Activated B cell treated with CpG ODN at 0.5 μM for 24 hours (primary cell): ENCODE data around the gene PCDH9. TPM values are rescaled to one million over a fixed set of nuclear protein-coding genes. Genes with fewer than 3 reads are reported as not detected.

Source experiments
- ATAC-seq: fragments of 200-7000 bp; cut with Tn5 transposase; one replicate; pipeline ENCODE4 v1.10.0; 2021; ENCODE audit warnings: low read depth, mild to moderate bottlenecking, moderate library complexity
- CTCF ChIA-PET: fragments of 350-600 bp; sonication (Branson Sonifier 250); formaldehyde crosslinking; loops from one replicate; lab custom pipeline; 2021; ENCODE audit warnings: antibody characterized with exemption; lab: Charles Lee
- POLR2A ChIA-PET: fragments of 350-600 bp; sonication (Branson Sonifier 250); formaldehyde crosslinking; loops from one replicate; lab custom pipeline; 2021; ENCODE audit warnings: antibody characterized with exemption; lab: Charles Lee
- DNase-seq: peaks from one replicate; pipeline ENCODE4 v3.0.0; 2022
- H3K27ac Mint-ChIP-seq: one replicate; pipeline ENCODE4 v1.8.0; 2020; ENCODE audit warnings: mixed read lengths
- H3K27me3 Mint-ChIP-seq: one replicate; pipeline ENCODE4 v1.8.0; 2021; ENCODE audit warnings: mixed read lengths
- H3K36me3 Mint-ChIP-seq: one replicate; pipeline ENCODE4 v1.8.0; 2021; ENCODE audit warnings: low read depth, mixed read lengths
- H3K4me1 Mint-ChIP-seq: one replicate; pipeline ENCODE4 v1.8.0; 2021; ENCODE audit warnings: mixed read lengths
- H3K4me3 Mint-ChIP-seq: one replicate; pipeline ENCODE4 v1.8.0; 2020; ENCODE audit warnings: mild to moderate bottlenecking, mixed read lengths
- H3K9me3 Mint-ChIP-seq: one replicate; pipeline ENCODE4 v1.8.0; 2020; ENCODE audit warnings: mixed read lengths
- intact Hi-C: fragments of 100-400 bp; cut with micrococcal nuclease; formaldehyde crosslinking; loops from one replicate; pipeline ENCODE4 v1.15.1; 2024
- total RNA-seq: library from RNA; stranded (reverse); gene quantifications from 2 replicates; pipeline ENCODE4 v1.2.3, GENCODE V29; 2022
- TF ChIP-seq, protein P1 (sequence below): fragments of 200-600 bp; IDR thresholded peaks from one replicate; pipeline ENCODE4 v1.8.0; 2022; ENCODE audit warnings: antibody characterized with exemption, mild to moderate bottlenecking

The PCDH9 gene
- total RNA-seq, 1 donor from 2014 or later, result 6.4 TPM

DNA sequence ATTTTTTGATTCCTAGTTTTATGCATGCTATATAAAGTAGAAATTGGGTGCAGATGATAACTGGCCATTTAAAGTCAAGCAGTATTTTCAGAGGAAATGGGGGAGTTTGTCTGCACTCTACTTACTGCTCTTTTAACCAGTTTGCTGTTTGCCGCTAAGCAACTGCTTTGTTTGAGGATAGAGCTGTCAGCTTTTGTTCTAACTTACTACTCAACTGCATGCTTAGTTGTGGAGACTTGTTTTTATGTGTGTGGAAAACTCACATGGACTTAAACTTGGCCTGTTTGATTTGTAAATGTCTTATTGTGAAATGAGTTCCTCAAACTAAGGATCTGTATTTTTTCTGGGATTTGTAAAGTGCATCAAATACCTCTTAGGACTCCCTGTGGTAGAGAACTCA lies 591.1 kb downstream of the PCDH9 start:
- no peak for DNase-seq
- ChIA-PET CTCF (no interaction called here), POLR2A (interaction anchor here (0.6 kb wide), 1 partner anchor 17 kb away, joined by 7 read pairs; no protein-coding TSS in a partner anchor)
- H3K27me3 Mint-ChIP-seq, result no peaks in the 10 kb centered on the region
- ATAC-seq, result no peak
- TF ChIP-seq, protein P1, sequence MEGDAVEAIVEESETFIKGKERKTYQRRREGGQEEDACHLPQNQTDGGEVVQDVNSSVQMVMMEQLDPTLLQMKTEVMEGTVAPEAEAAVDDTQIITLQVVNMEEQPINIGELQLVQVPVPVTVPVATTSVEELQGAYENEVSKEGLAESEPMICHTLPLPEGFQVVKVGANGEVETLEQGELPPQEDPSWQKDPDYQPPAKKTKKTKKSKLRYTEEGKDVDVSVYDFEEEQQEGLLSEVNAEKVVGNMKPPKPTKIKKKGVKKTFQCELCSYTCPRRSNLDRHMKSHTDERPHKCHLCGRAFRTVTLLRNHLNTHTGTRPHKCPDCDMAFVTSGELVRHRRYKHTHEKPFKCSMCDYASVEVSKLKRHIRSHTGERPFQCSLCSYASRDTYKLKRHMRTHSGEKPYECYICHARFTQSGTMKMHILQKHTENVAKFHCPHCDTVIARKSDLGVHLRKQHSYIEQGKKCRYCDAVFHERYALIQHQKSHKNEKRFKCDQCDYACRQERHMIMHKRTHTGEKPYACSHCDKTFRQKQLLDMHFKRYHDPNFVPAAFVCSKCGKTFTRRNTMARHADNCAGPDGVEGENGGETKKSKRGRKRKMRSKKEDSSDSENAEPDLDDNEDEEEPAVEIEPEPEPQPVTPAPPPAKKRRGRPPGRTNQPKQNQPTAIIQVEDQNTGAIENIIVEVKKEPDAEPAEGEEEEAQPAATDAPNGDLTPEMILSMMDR, result no peak
- H3K9me3 Mint-ChIP-seq, result no peaks in the 10 kb centered on the region
- no peak overlapping the region for H3K4me3 Mint-ChIP-seq
- H3K27ac Mint-ChIP-seq, result peak overlapping the region; percentile 70
- intact Hi-C loops, result no loop called here
- H3K36me3 Mint-ChIP-seq, result no peaks in the 10 kb centered on the region
- H3K4me1 Mint-ChIP-seq, result peaks cover 39% of the 10 kb centered on the region

DNA sequence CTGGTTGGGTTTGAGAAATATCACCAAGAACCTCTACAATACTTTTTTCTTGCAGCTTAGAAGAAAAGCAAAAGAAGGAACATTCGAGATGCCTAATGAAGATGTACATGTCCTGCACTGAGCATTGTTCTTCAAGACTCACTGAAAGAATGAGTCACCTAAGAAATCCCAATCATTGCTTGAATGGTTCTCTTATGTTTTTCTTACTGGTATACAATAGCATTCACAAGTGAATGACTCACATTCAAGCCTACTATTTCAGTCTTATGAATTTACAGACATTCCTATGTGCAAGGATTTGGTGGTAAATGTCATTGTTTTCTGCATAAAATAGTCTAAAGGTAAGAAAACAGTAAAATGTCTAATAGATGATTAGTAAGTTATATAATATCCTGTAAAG lies 594.6 kb downstream of the PCDH9 start:
- H3K4me1 Mint-ChIP-seq, result peaks cover 22% of the 10 kb centered on the region
- no peak overlapping the region for H3K27ac Mint-ChIP-seq
- TF ChIP-seq, protein P1, result no peak
- intact Hi-C loops, result no loop called here
- POLR2A ChIA-PET, result no interaction called here
- no peak overlapping the region for H3K4me3 Mint-ChIP-seq
- CTCF ChIA-PET, result no interaction called here
- no peaks in the 10 kb centered on the region for H3K9me3 Mint-ChIP-seq
- no peaks in the 10 kb centered on the region for H3K36me3 Mint-ChIP-seq
- no peak for DNase-seq
- no peak for ATAC-seq
- H3K27me3 Mint-ChIP-seq, result no peaks in the 10 kb centered on the region

DNA sequence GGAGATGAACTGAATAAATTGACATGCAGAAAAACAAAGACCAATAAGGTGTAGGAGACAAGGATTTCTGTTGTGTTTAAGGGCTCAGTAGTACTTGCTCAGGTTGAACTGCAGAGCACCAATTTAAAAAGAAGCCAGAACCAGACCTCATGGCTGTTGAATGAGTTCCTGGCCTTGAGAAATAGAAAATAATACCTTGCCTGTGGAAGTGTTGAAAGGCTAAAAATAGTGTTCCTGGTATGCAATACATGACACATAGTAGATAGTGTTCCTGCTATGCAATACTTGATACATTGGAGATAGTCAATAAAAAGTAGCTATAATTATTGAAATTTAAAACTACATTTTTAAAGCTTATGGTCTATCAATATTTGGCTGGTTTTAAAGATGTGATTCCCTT lies 595.8 kb downstream of the PCDH9 start:
- H3K27ac Mint-ChIP-seq, result no peak overlapping the region
- intact Hi-C loops, result no loop called here
- peaks cover 3% of the 10 kb centered on the region for H3K9me3 Mint-ChIP-seq

DNA sequence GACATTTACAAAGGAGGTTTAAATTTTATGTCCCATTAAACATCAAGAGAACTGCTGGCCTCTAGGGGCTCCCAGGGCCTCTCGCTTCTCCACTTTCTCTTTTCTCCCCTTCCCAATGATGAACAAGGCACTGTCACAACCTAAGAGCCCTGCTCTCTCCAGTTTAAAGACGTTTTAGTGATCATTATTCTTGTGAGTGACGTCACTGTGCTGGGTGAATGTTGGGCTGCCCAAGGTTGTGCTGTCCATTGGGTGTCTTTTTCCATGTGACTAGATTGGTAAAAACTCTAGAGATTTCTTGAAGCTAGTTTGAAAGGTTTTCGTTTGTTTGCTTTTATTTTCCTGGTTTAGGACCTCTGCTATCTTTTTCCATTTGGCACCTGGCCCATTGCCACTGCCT lies 602.6 kb downstream of the PCDH9 start:
- Mint-ChIP-seq H3K4me3 (no peak overlapping the region), H3K36me3 (peaks cover 2% of the 10 kb centered on the region)

More for the DNA sequence above, 595.8 kb downstream of the PCDH9 start:
- Mint-ChIP-seq H3K36me3 (peaks cover 2% of the 10 kb centered on the region), H3K4me3 (no peak overlapping the region), H3K4me1 (peaks cover 13% of the 10 kb centered on the region), H3K27me3 (no peaks in the 10 kb centered on the region)
- ChIA-PET CTCF (interaction anchor here (1.0 kb wide), 1 partner anchor 16 kb away, joined by 3 read pairs; no protein-coding TSS in a partner anchor), POLR2A (no interaction called here)
- TF ChIP-seq, protein P1, result no peak
- no peak for DNase-seq
- ATAC-seq, result no peak

DNA sequence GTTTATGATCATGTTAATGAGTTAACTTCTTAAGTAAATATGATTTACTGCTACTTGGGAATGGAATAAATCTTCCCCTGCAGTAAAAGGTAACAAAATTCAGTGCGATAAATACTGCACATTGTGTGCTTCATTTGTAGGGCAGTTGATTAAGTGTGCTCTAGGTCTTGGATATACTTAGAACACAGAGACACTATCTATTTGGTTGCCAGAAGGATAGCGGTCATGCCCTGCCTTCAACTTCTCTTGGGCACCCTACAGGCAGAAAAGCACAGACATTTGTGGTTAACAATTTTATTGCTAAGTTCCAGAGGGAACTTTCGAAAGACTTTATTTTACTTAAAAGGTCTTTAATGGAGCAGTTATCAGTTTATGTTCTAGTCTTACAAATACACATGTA lies 605.8 kb downstream of the PCDH9 start:
- Mint-ChIP-seq H3K27me3 (no peaks in the 10 kb centered on the region), H3K4me3 (no peak overlapping the region), H3K9me3 (peaks cover 4% of the 10 kb centered on the region), H3K36me3 (no peaks in the 10 kb centered on the region), H3K27ac (no peak overlapping the region), H3K4me1 (no peaks in the 10 kb centered on the region)
- TF ChIP-seq, protein P1, result no peak
- no peak for ATAC-seq
- no peak for DNase-seq
- CTCF ChIA-PET, result no interaction called here
- intact Hi-C loops, result no loop called here
- POLR2A ChIA-PET, result no interaction called here

More for the DNA sequence above, 602.6 kb downstream of the PCDH9 start:
- no peak overlapping the region for H3K27ac Mint-ChIP-seq
- POLR2A ChIA-PET, result no interaction called here
- peaks cover 7% of the 10 kb centered on the region for H3K9me3 Mint-ChIP-seq
- DNase-seq (no peak), ATAC-seq (no peak)
- CTCF ChIA-PET, result no interaction called here
- H3K27me3 Mint-ChIP-seq, result no peaks in the 10 kb centered on the region
- intact Hi-C loops, result no loop called here
- no peaks in the 10 kb centered on the region for H3K4me1 Mint-ChIP-seq
- TF ChIP-seq, protein P1, result no peak
